ENCODE results near the gene SLC47A1.
"Not testable (repeated sequence)": the region's sequence is repeated elsewhere in the genome, so short reads cannot be mapped to it uniquely, and the experiment has no call there.

Gene SLC47A1

DNA sequence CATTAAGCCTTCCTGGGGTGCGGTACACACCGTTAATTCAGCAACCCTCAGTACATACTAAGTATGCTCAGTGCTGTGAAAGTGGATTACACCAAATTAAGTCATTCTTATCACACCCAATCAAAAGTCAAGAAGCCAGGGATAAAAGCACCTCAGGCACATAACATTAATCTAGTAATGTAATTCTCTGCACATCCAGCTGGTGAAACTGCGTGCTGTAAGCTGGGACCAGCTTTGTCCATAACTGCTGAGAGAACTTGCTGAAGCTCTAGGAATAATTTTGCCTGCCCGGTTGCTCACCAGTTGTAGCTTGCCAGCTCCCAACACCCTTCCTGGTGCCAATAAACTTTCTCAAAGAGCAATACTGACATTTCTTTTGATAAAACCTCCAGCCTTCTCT is 44.9 kb downstream of the SLC47A1 start:
- TF ChIP-seq CSDC2 (CRISPR knock-in tag; IDR thresholded peaks at IDR 0.05): no peak
- TF ChIP-seq ZNF8 (CRISPR knock-in tag; IDR thresholded peaks at IDR 0.05): no peak
- TF ChIP-seq ARNTL (CRISPR knock-in tag; IDR thresholded peaks at IDR 0.05; ENCODE audit: borderline replicate concordance, low read depth): no peak
- no peak for TF ChIP-seq RARB (CRISPR knock-in tag; IDR thresholded peaks at IDR 0.05)
- TF ChIP-seq ZFP3 (CRISPR knock-in tag; IDR thresholded peaks at IDR 0.05): no peak
- TF ChIP-seq ZC3H10 (CRISPR knock-in tag; IDR thresholded peaks at IDR 0.05): no peak
- TF ChIP-seq, protein P1, sequence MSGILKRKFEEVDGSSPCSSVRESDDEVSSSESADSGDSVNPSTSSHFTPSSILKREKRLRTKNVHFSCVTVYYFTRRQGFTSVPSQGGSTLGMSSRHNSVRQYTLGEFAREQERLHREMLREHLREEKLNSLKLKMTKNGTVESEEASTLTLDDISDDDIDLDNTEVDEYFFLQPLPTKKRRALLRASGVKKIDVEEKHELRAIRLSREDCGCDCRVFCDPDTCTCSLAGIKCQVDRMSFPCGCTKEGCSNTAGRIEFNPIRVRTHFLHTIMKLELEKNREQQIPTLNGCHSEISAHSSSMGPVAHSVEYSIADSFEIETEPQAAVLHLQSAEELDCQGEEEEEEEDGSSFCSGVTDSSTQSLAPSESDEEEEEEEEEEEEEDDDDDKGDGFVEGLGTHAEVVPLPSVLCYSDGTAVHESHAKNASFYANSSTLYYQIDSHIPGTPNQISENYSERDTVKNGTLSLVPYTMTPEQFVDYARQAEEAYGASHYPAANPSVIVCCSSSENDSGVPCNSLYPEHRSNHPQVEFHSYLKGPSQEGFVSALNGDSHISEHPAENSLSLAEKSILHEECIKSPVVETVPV (CRISPR knock-in tag; IDR thresholded peaks at IDR 0.05): no peak
- no peak for TF ChIP-seq OSR1 (CRISPR knock-in tag; IDR thresholded peaks at IDR 0.05)
- TF ChIP-seq, protein P2, sequence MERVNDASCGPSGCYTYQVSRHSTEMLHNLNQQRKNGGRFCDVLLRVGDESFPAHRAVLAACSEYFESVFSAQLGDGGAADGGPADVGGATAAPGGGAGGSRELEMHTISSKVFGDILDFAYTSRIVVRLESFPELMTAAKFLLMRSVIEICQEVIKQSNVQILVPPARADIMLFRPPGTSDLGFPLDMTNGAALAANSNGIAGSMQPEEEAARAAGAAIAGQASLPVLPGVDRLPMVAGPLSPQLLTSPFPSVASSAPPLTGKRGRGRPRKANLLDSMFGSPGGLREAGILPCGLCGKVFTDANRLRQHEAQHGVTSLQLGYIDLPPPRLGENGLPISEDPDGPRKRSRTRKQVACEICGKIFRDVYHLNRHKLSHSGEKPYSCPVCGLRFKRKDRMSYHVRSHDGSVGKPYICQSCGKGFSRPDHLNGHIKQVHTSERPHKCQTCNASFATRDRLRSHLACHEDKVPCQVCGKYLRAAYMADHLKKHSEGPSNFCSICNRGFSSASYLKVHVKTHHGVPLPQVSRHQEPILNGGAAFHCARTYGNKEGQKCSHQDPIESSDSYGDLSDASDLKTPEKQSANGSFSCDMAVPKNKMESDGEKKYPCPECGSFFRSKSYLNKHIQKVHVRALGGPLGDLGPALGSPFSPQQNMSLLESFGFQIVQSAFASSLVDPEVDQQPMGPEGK (CRISPR knock-in tag; IDR thresholded peaks at IDR 0.05; ENCODE audit: borderline replicate concordance): no peak
- TF ChIP-seq, protein P3, sequence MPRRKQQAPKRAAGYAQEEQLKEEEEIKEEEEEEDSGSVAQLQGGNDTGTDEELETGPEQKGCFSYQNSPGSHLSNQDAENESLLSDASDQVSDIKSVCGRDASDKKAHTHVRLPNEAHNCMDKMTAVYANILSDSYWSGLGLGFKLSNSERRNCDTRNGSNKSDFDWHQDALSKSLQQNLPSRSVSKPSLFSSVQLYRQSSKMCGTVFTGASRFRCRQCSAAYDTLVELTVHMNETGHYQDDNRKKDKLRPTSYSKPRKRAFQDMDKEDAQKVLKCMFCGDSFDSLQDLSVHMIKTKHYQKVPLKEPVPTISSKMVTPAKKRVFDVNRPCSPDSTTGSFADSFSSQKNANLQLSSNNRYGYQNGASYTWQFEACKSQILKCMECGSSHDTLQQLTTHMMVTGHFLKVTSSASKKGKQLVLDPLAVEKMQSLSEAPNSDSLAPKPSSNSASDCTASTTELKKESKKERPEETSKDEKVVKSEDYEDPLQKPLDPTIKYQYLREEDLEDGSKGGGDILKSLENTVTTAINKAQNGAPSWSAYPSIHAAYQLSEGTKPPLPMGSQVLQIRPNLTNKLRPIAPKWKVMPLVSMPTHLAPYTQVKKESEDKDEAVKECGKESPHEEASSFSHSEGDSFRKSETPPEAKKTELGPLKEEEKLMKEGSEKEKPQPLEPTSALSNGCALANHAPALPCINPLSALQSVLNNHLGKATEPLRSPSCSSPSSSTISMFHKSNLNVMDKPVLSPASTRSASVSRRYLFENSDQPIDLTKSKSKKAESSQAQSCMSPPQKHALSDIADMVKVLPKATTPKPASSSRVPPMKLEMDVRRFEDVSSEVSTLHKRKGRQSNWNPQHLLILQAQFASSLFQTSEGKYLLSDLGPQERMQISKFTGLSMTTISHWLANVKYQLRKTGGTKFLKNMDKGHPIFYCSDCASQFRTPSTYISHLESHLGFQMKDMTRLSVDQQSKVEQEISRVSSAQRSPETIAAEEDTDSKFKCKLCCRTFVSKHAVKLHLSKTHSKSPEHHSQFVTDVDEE (CRISPR knock-in tag; IDR thresholded peaks at IDR 0.05): 0 out of 2 replicates have a peak, but pooled peaks have one; percentile 17
- TF ChIP-seq TCF4 (CRISPR knock-in tag; IDR thresholded peaks at IDR 0.05; ENCODE audit: borderline replicate concordance): peak; percentile 43; the same call in 1 of the 2 replicates
- TF ChIP-seq SNAI2 (CRISPR knock-in tag; IDR thresholded peaks at IDR 0.05): no peak
- TF ChIP-seq ZNF70 (CRISPR knock-in tag; IDR thresholded peaks at IDR 0.05): no peak
- ATAC-seq: peak; percentile 66

DNA sequence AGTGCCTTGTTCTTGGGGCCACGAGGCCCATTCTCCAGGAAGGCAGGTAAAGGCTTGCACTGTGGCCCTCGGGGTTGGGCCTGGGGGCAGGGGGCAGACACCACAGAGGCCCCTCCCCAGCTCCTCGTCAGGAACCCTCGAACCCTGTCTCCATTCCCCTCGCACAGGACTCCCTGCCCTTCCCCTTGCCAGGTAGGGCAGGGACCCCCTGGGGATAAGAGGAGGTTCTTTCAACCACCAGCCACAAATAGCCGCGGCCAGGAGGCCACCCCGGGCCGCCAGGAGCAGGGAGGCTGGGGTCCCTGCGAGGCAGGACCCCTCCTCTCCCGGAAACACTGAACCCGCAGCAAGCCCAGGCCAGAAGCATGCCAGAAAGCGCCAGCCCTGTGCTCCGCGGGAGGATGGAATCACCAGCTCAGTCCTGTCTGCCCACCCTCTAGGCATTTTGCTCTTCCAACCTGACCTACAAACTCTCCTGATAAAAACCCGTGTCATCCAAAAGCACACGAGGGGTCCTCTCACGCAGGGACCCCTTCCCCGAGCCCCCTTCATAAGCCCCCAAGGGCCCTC is 45.6 kb downstream of the SLC47A1 start:
- 0 out of 3 replicates have a peak, but pooled peaks have one; percentile 15 for ATAC-seq
- TF ChIP-seq BACH2 (CRISPR knock-in tag; IDR thresholded peaks at IDR 0.05; ENCODE audit: borderline replicate concordance) (no peak), TCF4 (CRISPR knock-in tag; IDR thresholded peaks at IDR 0.05; ENCODE audit: borderline replicate concordance) (no peak), ZNF565 (CRISPR knock-in tag; conservative IDR thresholded peaks at IDR 0.05; ENCODE audit: low read depth) (no peak), GLIS3 (CRISPR knock-in tag; IDR thresholded peaks at IDR 0.05) (no peak), ISL1 (CRISPR knock-in tag; IDR thresholded peaks at IDR 0.05) (no peak)

DNA sequence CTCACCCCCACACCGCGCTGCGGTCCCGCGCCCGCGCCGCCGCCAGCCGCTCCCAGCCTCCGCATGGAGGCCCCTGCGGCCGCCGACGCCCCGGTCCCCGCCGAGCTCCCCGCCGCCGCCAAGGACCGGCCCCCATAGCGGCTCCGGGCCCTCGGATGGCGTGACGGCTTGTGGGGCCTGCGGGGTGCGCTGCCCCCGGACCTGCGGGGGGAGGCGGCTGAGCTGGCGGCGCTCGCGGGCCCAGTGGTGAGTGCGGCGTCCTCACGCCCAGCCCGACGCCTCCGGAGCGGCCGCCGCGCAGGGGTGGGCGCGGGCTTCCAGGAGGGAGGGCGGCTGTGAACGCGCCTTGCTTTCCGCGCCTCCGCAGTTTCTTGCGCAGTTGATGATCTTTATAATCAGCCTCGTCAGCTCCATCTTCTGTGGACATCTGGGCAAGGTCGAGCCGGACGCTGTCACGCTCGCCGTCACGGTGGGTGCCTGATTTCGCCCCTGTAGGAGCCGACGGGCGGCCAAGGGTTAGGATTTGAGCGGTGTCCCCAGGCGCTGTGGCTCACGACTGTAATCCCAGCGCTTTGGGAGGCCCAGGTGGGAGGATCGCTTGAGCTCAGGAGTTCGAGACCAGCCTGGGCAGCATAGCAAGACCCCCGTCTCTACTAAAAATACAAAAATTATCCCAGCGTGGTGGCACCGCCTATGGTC is 46.4 kb downstream of the SLC47A1 start:
- peak; percentile 75 for ATAC-seq
- TF ChIP-seq ZNF70 (CRISPR knock-in tag; IDR thresholded peaks at IDR 0.05) (no peak), BACH2 (CRISPR knock-in tag; IDR thresholded peaks at IDR 0.05; ENCODE audit: borderline replicate concordance) (no peak), ESRRG (CRISPR knock-in tag; IDR thresholded peaks at IDR 0.05) (no peak), ZNF565 (CRISPR knock-in tag; conservative IDR thresholded peaks at IDR 0.05; ENCODE audit: low read depth) (no peak), GLIS3 (CRISPR knock-in tag; IDR thresholded peaks at IDR 0.05) (no peak), ISL1 (CRISPR knock-in tag; IDR thresholded peaks at IDR 0.05) (no peak), OSR1 (CRISPR knock-in tag; IDR thresholded peaks at IDR 0.05) (no peak), TOX (CRISPR knock-in tag; IDR thresholded peaks at IDR 0.05; ENCODE audit: borderline replicate concordance) (no peak), RARB (CRISPR knock-in tag; IDR thresholded peaks at IDR 0.05) (no peak), SNAI2 (CRISPR knock-in tag; IDR thresholded peaks at IDR 0.05) (no peak), CSDC2 (CRISPR knock-in tag; IDR thresholded peaks at IDR 0.05) (no peak), TCF4 (CRISPR knock-in tag; IDR thresholded peaks at IDR 0.05; ENCODE audit: borderline replicate concordance) (no peak), ZFP3 (CRISPR knock-in tag; IDR thresholded peaks at IDR 0.05) (no peak), ARNTL (CRISPR knock-in tag; IDR thresholded peaks at IDR 0.05; ENCODE audit: borderline replicate concordance, low read depth) (no peak)
- TF ChIP-seq, protein P4, sequence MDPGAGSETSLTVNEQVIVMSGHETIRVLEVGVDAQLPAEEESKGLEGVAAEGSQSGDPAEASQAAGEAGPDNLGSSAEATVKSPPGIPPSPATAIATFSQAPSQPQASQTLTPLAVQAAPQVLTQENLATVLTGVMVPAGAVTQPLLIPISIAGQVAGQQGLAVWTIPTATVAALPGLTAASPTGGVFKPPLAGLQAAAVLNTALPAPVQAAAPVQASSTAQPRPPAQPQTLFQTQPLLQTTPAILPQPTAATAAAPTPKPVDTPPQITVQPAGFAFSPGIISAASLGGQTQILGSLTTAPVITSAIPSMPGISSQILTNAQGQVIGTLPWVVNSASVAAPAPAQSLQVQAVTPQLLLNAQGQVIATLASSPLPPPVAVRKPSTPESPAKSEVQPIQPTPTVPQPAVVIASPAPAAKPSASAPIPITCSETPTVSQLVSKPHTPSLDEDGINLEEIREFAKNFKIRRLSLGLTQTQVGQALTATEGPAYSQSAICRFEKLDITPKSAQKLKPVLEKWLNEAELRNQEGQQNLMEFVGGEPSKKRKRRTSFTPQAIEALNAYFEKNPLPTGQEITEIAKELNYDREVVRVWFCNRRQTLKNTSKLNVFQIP (CRISPR knock-in tag; IDR thresholded peaks at IDR 0.05; ENCODE audit: borderline replicate concordance, low read depth): no peak
- TF ChIP-seq, protein P5, sequence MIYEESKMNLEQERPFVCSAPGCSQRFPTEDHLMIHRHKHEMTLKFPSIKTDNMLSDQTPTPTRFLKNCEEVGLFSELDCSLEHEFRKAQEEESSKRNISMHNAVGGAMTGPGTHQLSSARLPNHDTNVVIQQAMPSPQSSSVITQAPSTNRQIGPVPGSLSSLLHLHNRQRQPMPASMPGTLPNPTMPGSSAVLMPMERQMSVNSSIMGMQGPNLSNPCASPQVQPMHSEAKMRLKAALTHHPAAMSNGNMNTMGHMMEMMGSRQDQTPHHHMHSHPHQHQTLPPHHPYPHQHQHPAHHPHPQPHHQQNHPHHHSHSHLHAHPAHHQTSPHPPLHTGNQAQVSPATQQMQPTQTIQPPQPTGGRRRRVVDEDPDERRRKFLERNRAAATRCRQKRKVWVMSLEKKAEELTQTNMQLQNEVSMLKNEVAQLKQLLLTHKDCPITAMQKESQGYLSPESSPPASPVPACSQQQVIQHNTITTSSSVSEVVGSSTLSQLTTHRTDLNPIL (CRISPR knock-in tag; IDR thresholded peaks at IDR 0.05; ENCODE audit: low read depth): no peak
- TF ChIP-seq, protein P1 (CRISPR knock-in tag; IDR thresholded peaks at IDR 0.05): no peak

DNA sequence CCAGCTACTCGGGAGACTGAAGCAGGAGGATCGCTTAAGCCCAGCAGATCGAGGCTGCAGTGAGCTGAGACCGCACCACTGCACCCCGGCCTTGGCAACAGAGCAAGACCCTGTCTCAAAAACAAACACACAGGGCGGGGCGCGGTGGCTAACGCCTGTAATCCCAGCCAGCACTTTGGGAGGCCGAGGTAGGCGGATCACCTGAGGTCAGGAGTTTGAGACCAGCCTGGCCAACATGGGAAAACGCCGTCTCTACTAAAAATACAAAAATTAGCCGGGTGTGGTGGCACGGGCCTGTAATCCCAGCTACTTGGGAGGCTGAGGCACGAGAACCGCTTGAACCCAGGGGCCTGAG is 46.9 kb downstream of the SLC47A1 start:
- not testable (repeated sequence) for ATAC-seq

DNA sequence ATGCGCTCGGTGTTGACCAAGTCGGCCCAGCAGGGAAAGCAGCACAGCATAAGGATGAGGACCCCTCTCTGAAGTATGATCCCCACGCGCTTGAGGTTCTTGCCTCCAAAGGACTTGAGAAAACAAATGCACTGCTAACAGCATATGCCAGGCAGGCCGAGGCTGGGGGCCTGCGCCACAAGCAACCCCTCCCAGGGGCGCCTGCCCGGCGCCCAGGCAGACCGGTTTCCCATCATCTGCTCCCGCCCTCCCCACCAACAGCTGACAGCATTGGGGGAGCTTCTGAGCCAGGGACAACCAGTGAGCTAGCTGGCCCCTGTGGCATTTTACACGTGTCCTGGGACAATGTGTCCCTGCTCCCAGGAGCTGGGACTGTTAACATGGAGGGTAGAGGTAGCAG is 48.5 kb downstream of the SLC47A1 start:
- ATAC-seq: not testable (repeated sequence)

Measured in SK-N-SH treated with all-trans-retinoic acid at 6 μM for 48 hours (cell line).